Measurements from ENCODE around the gene CHST9. TPM values are rescaled to one million over a fixed set of nuclear protein-coding genes. Genes with fewer than 3 reads are reported as not detected.

Gene CHST9
- total and polyA plus RNA-seq, 2 of the 4 experiments (the other 2 are of a cell fraction): not detected

DNA sequence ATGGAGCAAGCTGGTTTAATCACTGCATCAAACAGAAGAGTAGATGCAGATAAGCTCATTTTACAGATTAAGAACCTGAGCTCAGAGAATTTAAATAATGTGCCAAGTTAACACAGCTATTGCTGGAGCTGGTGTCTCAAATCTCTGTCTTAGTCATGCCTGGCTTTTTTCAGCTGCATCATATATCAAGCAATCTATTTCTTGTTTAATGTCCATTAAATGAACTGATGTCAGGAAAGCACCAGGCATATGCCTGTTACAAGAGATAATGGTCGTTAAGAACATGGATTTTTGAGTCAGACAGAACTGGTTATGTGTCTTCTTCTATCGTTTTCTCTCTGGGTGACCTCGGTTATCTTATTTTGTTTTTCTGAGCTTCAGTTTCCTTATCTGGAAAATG lies 259.8 kb downstream of the CHST9 start:
- TF ChIP-seq MAZ (IDR thresholded peaks at IDR 0.05; ENCODE audit: borderline replicate concordance, low read depth, low read length) (no peak), BHLHE40 (IDR thresholded peaks at IDR 0.05; ENCODE audit: low read depth, low read length) (no peak), SMC3 (IDR thresholded peaks at IDR 0.05; ENCODE audit: low read depth, low read length) (no peak), RAD21 (IDR thresholded peaks at IDR 0.05; ENCODE audit: low read length) (no peak), NFE2L2 (IDR thresholded peaks at IDR 0.05; ENCODE audit: low read depth, low read length) (no peak), RFX5 (IDR thresholded peaks at IDR 0.05; ENCODE audit: low read depth, low read length) (no peak), POLR2A (IDR thresholded peaks at IDR 0.05; ENCODE audit: low read depth, low read length) (no peak), CEBPB (IDR thresholded peaks at IDR 0.05; ENCODE audit: low read depth, low read length) (no peak), RCOR1 (IDR thresholded peaks at IDR 0.05; ENCODE audit: insufficient replicate concordance, low read length) (no peak), MAFK (IDR thresholded peaks at IDR 0.05; ENCODE audit: low read depth, low read length) (no peak)
- TF ChIP-seq, protein P1, sequence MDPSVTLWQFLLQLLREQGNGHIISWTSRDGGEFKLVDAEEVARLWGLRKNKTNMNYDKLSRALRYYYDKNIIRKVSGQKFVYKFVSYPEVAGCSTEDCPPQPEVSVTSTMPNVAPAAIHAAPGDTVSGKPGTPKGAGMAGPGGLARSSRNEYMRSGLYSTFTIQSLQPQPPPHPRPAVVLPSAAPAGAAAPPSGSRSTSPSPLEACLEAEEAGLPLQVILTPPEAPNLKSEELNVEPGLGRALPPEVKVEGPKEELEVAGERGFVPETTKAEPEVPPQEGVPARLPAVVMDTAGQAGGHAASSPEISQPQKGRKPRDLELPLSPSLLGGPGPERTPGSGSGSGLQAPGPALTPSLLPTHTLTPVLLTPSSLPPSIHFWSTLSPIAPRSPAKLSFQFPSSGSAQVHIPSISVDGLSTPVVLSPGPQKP (IDR thresholded peaks at IDR 0.05; ENCODE audit: borderline replicate concordance, low read depth, low read length): no peak
- TF ChIP-seq, protein P2, sequence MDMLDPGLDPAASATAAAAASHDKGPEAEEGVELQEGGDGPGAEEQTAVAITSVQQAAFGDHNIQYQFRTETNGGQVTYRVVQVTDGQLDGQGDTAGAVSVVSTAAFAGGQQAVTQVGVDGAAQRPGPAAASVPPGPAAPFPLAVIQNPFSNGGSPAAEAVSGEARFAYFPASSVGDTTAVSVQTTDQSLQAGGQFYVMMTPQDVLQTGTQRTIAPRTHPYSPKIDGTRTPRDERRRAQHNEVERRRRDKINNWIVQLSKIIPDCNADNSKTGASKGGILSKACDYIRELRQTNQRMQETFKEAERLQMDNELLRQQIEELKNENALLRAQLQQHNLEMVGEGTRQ (IDR thresholded peaks at IDR 0.05; ENCODE audit: low read depth, low read length): no peak
- no CpG with 5 or more reads among the region's 3 CpGs for WGBS, 2 experiments (ENCODE audit: extremely low coverage in 2 of 2, insufficient read length in 1 of 2)

More for the DNA sequence above, 259.8 kb downstream of the CHST9 start:
- ChIA-PET CTCF (no interaction called here), POLR2A (ENCODE audit: unreplicated experiment) (no interaction called here)
- H3K4me2 ChIP-seq (ENCODE audit: low read depth, low read length): no peak overlapping the region
- no peak overlapping the region for H3K4ac ChIP-seq (ENCODE audit: low read depth, low read length)
- in situ Hi-C loops (cut with MboI; ENCODE audit: low sequenced_read_pairs) (no loop called here), dilution Hi-C loops (cut with HindIII; ENCODE audit: low sequenced_read_pairs, unreplicated experiment) (no loop called here), intact Hi-C loops (cut with micrococcal nuclease) (no loop called here)
- no peaks in the 10 kb centered on the region for H3K9me1 ChIP-seq (ENCODE audit: insufficient read depth, low read length)
- no peak overlapping the region for H2BK5ac ChIP-seq (ENCODE audit: low read depth, low read length, poor library complexity, severe bottlenecking)
- H3K27me3 ChIP-seq (ENCODE audit: control insufficient read depth, insufficient read depth, low read length): no peaks in the 10 kb centered on the region
- no peak overlapping the region for H2BK20ac ChIP-seq (ENCODE audit: low read depth, low read length)
- H2AFZ ChIP-seq (replicated peaks; ENCODE audit: low read length, poor library complexity): no peak overlapping the region
- no peak overlapping the region for H3K27ac ChIP-seq (ENCODE audit: insufficient read depth, low read length)
- H3K9me3 ChIP-seq (ENCODE audit: control insufficient read depth, insufficient read depth, low read length): peaks cover 5% of the 10 kb centered on the region
- H3K14ac ChIP-seq (replicated peaks; ENCODE audit: low read depth, low read length): no peak overlapping the region
- H3K56ac ChIP-seq (ENCODE audit: extremely low read depth, insufficient read depth, low read length): no peak overlapping the region
- no peak overlapping the region for H3K23ac ChIP-seq (ENCODE audit: low read depth, low read length)
- H3K4me3 ChIP-seq (ENCODE audit: insufficient read depth, low read depth, low read length): no peak overlapping the region
- no peak overlapping the region for H2AK9ac ChIP-seq (replicated peaks; ENCODE audit: low read depth, low read length, poor library complexity)
- H3K36me3 ChIP-seq (ENCODE audit: control insufficient read depth, insufficient read depth, low read length): no peaks in the 10 kb centered on the region
- no peak for DNase-seq
- no peak overlapping the region for H3K9ac ChIP-seq (ENCODE audit: low read depth, low read length)
- no TSS peak for BruUV-seq (replicated peaks)
- no peak overlapping the region for H2BK15ac ChIP-seq (ENCODE audit: low read depth, low read length)
- H4K91ac ChIP-seq (ENCODE audit: insufficient read depth, low read depth, low read length): no peak overlapping the region
- H2BK120ac ChIP-seq (ENCODE audit: low read depth, low read length): no peak overlapping the region
- no peaks in the 10 kb centered on the region for H4K20me1 ChIP-seq (ENCODE audit: insufficient read depth, low read length)
- no peak overlapping the region for H4K8ac ChIP-seq (ENCODE audit: low read depth in 2 of 2, low read length in 2 of 2)
- no peak overlapping the region for H2AK5ac ChIP-seq (ENCODE audit: low read depth, low read length)
- no peaks in the 10 kb centered on the region for H3K79me1 ChIP-seq (ENCODE audit: low read depth in 1 of 2, low read length in 2 of 2)
- H4K5ac ChIP-seq (ENCODE audit: low read depth, low read length): no peak overlapping the region
- no peaks in the 10 kb centered on the region for H3K4me1 ChIP-seq (ENCODE audit: control insufficient read depth, insufficient read depth, low read length)
- no peak overlapping the region for H3K18ac ChIP-seq (ENCODE audit: low read depth, low read length)
- ATAC-seq (ENCODE audit: low read depth): no peak

Measured in IMR-90 (cell line).